DMS153 (cell line): ENCODE results near the gene HERPUD1.
"Not testable (repeated sequence)": the region's sequence is repeated elsewhere in the genome, so short reads cannot be mapped to it uniquely, and the experiment has no call there.

Source experiments
- DNase-seq: peaks from one replicate; lab custom pipeline; 2025; lab: John Stamatoyannopoulos, UW

HERPUD1 gene

GRCh38 chr16:56980792-56981724, 49.1 kb downstream of the HERPUD1 start:
- no peak for DNase-seq

GRCh38 chr16:56981729-56982271, 49.9 kb downstream of the HERPUD1 start:
- no peak for DNase-seq

DNA sequence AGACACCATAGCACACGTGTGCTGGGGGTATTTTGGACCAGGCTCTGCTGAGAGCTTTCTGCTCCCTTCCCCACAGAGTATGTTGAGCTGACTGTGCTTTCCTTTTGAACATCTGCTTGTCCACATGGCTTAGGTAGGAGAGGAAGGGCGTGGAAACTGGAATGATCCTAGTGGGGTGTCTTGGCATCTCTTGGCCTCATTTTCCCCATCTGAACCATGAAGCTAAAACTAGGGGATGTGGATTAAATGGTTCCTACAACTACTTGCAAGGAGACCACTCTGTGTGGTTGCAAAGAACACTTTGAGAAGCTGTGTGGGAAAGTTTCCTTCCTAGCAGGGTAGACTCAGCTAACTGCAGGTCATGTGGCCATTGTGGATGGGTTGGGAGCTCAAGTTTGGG, 50.8 kb downstream of the HERPUD1 start:
- DNase-seq, result no peak

DNA sequence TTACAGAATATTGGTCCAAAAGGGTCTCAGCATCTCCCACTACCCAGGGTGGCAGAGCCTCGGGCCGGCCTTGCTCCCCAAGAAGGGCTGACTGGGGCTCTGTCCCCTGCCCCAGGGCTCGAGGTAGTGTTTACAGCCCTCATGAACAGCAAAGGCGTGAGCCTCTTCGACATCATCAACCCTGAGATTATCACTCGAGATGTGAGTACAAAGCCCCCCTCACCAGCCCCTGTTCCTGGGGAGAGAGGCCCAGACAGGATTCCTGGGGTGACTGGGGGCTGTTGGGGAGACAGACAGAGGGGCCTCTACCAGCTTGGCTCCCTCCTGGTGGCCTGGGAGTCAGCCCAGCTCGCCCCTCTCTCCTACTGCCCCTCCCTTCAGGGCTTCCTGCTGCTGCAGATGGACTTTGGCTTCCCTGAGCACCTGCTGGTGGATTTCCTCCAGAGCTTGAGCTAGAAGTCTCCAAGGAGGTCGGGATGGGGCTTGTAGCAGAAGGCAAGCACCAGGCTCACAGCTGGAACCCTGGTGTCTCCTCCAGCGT, 51.3 kb downstream of the HERPUD1 start:
- DNase-seq, result no peak

DNA sequence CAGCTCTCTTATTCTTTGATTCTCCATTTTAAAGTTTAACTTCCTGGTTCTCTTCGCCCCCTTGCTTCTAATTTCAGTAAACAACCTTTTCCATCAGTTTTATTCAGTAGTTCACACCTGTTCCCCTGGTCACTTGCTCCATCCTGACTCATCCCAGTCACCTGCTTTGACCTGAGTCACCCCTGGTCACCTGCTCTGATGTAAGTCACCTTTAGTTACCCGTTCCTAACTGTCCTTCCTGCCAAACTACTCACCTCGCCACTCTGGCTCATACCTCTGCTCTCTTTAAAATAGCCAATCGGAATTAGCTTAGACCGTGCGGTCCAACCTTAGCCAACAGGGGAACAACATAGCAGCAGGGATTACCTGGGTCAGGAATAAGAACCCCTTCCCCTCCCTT, 52.7 kb downstream of the HERPUD1 start:
- no peak for DNase-seq

DNA sequence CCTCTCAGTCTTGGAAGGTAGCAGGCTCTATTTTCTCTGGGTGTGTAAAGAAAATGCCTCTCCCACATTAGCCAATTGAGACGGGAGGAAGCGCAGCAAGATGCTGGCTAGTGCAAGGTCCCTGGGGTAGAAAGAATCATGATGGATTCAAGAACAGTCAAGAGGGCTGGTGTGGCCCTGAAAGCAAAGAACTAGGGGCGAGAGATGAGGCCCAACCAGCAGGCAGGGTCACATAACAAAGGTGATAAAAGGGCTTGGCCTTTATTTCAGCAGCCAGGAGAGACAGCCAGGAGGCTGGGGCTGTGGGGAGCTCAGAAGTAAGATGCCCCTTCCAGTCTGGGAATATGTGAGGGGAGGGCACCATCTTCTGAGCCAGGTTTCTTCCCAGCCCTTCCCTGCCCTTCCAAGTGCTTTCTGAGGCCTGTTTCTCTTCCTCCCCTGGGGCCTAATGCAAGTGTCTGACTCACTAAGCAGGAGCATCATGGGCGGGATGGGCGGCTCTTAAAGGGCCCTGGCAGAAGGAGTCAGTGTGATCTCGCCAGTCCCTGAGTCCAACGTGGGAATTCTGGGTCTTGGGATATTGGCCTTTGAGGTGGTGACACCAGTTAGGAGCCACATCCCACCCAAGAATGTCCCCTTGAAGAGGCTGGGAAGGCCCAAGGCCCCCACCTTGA, 53.5 kb downstream of the HERPUD1 start:
- peak; percentile 6 for DNase-seq

GRCh38 chr16:56985962-56986360, 54.0 kb downstream of the HERPUD1 start:
- no peak for DNase-seq

DNA sequence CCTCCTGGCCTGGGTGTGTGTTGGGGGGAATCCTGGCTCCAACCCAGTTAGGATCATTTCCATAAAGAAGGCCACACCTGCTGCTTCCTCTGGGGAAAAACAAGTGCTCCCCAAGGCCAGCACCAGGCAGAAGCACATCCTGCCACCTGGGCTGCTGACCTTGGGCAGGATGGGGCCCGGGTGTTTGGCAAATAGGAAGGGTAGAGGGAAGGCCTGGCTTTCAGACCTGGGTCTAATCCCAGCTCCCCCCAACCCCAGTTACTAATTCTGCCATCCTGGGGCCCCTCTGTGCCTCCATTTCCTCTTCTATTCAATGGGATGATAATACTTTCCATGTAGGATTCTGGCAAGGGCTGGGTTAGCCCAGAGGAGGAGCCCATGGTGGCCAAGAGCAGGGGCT, 54.4 kb downstream of the HERPUD1 start:
- peak; percentile 12 for DNase-seq

DNA sequence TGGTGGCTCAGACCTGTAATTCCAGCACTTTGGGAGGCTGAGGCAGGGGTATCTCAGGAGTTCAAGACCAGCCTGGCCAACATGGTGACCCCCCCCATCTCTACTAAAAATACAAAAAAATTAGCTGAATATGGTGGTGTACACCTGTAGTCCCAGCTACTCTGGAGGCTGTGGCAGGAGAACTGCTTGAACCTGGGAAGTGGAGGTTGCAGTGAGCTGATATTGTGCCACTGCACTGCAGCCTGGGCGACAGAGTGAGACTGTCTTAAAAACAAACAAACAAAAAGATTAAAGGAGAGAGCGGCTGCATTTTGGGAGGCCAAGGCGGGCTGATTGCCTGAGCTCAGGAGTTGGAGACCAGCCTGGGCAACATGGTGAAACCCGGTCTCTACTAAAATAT, 55.0 kb downstream of the HERPUD1 start:
- not testable (repeated sequence) for DNase-seq

DNA sequence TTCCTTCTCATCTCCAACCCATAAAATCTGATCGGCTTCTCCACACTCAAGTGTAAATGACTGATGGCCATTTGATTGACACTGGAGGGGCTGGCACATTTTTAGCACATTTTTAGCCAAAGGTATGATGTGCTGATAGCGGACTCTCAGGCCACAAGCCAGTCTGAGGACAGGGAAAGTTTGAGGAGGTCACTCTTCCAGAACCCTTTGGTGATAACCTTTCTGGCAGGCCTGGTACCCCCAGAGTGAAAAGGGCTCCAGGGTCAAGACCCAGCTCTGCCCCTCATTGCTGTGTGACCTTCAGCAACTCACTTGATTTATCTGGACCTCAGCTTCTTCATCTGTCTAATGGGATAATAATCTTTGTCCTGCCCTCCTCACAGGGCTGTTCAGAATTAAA, 55.8 kb downstream of the HERPUD1 start:
- no peak for DNase-seq

DNA sequence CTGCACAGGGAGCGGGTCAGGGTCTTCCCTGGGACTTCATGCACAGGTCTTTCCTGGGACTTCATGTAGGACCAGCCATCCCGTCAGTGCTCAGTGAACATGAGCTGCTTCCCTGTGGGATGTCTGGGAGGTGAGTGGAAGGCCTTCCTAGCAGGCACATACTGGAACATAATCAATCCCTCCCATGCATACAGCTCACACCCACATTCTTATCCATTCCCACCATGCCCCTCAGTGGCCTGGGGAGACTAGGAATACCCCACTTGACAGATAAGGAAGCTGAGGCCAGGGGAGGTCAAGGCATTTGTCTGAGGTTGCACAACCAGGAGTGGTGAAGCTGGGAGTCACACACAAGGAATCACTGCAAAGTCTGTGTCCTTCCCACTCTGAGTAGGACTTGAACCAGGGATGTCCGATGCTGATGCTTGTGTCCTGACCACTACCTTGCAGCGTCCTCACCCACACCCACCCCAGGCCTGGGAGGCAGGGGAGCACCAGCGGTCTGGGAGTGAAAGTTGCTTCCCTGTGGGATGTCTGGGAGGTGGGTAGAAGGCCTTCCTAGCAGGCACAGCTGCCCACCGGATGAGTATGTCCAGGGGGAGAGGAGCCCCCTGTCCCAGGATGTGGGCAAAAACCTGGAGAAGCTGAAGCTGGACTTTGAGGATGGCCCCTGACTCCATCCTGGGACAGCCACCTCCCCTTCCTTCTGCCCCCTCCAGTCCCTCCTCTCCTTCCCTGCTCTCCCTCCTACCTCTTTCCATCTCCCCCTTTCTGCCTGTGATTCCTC, 56.4 kb downstream of the HERPUD1 start:
- DNase-seq, result no peak

GRCh38 chr16:56988948-56989945, 57.3 kb downstream of the HERPUD1 start, which contains the start of gene NLRC5:
NLRC5 (plus strand) TSS chr16:56989557; CDS start chr16:57020713, 31,156 bp downstream.
- peak; percentile 51 for DNase-seq

GRCh38 chr16:56989988-56990387, 58.0 kb downstream of the HERPUD1 start:
- no peak for DNase-seq

DNA sequence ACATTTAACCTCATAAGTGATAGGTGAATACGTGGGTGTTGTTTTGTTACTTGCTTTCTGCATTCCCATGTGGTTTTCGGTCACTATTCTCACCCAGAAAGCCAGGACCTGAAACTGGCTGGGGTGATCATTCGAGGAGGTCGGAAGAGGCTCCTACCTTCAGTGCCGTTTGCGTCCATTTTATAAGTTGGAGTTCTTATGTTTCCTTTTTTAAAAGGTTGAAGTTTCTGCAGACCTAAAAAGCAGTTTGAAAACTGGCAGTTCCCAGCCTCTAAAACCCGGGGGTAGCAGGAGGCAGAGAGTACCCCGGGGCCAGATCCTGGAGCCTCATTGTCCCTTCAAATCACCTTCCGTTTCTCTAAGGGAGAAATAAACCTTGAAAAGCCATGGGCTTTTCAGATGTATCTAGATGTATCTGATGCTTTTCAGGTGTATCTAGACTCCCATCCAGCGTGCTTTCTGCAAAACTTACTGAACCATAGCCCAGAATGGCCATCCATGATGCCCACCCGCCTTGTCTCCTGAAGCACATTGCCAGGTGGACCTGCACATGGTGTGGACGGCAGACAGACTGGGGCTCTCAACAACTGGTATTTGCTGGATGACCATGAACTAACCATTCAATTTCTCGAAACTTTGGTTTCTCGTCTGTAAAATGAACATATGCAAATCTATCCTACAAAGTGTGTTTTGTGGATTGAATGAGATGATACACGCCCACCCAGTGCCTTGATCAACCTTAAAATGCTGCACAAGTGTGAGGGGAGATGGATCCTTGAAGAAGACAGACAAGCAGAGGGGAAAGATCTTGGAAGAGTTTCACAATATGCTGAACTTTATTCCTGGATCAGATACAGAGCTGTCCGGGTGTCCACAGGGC, 58.7 kb downstream of the HERPUD1 start:
- no peak for DNase-seq

DNA sequence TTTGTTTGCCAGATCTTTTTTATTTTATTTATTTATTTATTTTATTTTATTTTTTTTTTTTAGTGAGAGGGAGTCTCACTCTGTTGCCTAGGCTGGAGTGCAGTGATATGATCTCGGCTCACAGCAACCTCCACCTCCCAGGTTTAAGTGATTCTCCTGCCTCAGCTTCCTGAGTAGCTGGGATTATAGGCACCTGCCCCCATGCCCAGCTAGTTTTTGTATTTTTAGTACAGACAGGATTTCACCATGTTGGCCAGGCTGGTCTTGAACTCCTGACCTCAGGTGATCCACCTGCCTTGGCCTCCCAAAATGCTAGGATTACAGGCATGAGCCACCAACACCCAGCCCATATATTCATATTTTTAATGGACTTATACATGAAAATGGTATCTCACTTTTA, 60.5 kb downstream of the HERPUD1 start:
- DNase-seq, result not testable (repeated sequence)

DNA sequence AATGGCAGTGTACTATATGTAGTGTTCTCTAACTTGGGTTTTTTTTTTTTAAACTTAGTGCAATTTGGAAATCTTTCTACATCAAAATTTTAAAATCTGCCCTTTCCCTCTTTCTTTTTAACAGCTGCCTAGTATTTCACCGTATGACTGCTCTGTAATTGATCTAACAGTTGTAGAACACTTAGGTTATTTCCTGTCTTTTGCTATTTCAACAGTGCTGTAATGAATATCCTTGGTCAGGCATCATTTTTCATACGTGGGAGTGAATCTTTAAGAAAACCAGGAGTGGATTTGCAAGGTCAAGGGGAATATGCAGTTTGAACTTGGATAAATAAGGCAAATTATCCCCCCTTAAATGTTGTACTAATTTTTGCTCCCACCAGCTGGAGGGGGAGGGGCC, 61.3 kb downstream of the HERPUD1 start:
- DNase-seq, result no peak

GRCh38 chr16:56994311-56994710, 62.4 kb downstream of the HERPUD1 start:
- DNase-seq, result no peak
